CD4-positive, alpha-beta T cell (primary cell): ENCODE data around the gene SLAMF1. TPM values are rescaled to one million over a fixed set of nuclear protein-coding genes. Genes with fewer than 3 reads are reported as not detected.
"Not testable (repeated sequence)": the region's sequence is repeated elsewhere in the genome, so short reads cannot be mapped to it uniquely, and the experiment has no call there.

ENCODE experiments used
- ATAC-seq: fragments of 200-7000 bp; cut with Tn5 transposase; one replicate; pipeline ENCODE4 v1.10.0; 2022; ENCODE audit warnings: mild to moderate bottlenecking; ENCODE audit not compliant: poor library complexity
- CTCF ChIA-PET: fragments of 350-600 bp; sonication (Branson Sonifier 250); formaldehyde crosslinking; loops from one replicate; lab custom pipeline; 2021; ENCODE audit warnings: antibody characterized with exemption, inconsistent platforms; lab: Charles Lee
- POLR2A ChIA-PET: fragments of 350-600 bp; sonication (Branson Sonifier 250); formaldehyde crosslinking; loops from one replicate; lab custom pipeline; 2021; ENCODE audit warnings: antibody characterized with exemption, inconsistent platforms; lab: Charles Lee
- DNase-seq, 14 experiments: peaks; one replicate each; pipeline ENCODE4 v3.0.0-alpha.2; 2013 to 2020; ENCODE audit warnings: mixed read lengths in 2 of 14
- H3K27ac ChIP-seq, 2 donors: one replicate each; pipeline versions ENCODE4 v1.5.1 to v1.7.0; 2013; ENCODE audit warnings: low read length in 2 of 2, low read depth in 1 of 2, mild to moderate bottlenecking in 1 of 2
- H3K27me3 ChIP-seq, 2 experiments: 1 replicate in 1 of 2; 2 replicates in 1 of 2; pipeline versions ENCODE4 v1.6.1 to v1.7.0; 2013; ENCODE audit warnings: low read length in 2 of 2, control low read depth in 1 of 2, mild to moderate bottlenecking in 1 of 2, moderate library complexity in 1 of 2; ENCODE audit not compliant: insufficient read depth in 2 of 2, control insufficient read depth in 1 of 2
- H3K36me3 ChIP-seq: one replicate; pipeline ENCODE4 v1.6.1; 2013; ENCODE audit warnings: low read length, control low read depth; ENCODE audit not compliant: insufficient read depth
- H3K4me1 ChIP-seq: one replicate; pipeline ENCODE4 v1.6.1; 2013; ENCODE audit warnings: low read length, control low read depth; ENCODE audit not compliant: insufficient read depth
- H3K4me3 ChIP-seq: one replicate; pipeline ENCODE4 v1.5.1; 2013; ENCODE audit warnings: mild to moderate bottlenecking, low read length, moderate library complexity
- H3K9me3 ChIP-seq, 2 experiments: 1 replicate in 1 of 2; 2 replicates in 1 of 2; pipeline versions ENCODE4 v1.6.1 to v1.7.0; 2013; ENCODE audit warnings: low read length in 2 of 2, mild to moderate bottlenecking in 2 of 2, control low read depth in 1 of 2, moderate library complexity in 1 of 2; ENCODE audit not compliant: control insufficient read depth in 1 of 2, insufficient read depth in 1 of 2
- H3K27ac Mint-ChIP-seq: one replicate; pipeline ENCODE4 v1.8.0; 2020; ENCODE audit warnings: mixed read lengths
- H3K27me3 Mint-ChIP-seq: one replicate; pipeline ENCODE4 v1.8.0; 2021; ENCODE audit warnings: mixed read lengths
- H3K36me3 Mint-ChIP-seq: one replicate; pipeline ENCODE4 v1.8.0; 2021; ENCODE audit warnings: low read depth, mixed read lengths
- H3K4me1 Mint-ChIP-seq: one replicate; pipeline ENCODE4 v1.8.0; 2021; ENCODE audit warnings: low read depth, mixed read lengths
- H3K4me3 Mint-ChIP-seq: one replicate; pipeline ENCODE4 v1.8.0; 2020; ENCODE audit warnings: mild to moderate bottlenecking, mixed read lengths
- H3K9me3 Mint-ChIP-seq: one replicate; pipeline ENCODE4 v1.8.0; 2020; ENCODE audit warnings: mixed read lengths
- CTCF ChIP-seq: fragments of 200-600 bp; IDR thresholded peaks from one replicate; pipeline ENCODE4 v1.8.0; 2022; ENCODE audit warnings: antibody characterized with exemption, mild to moderate bottlenecking
- intact Hi-C, 2 experiments: fragments of 100-400 bp; cut with DNase I in 1 of 2; cut with micrococcal nuclease in 1 of 2; formaldehyde crosslinking; loops; one replicate each; pipeline versions ENCODE4 v1.15.1 to v1.9.0; 2023 to 2025; cut with DNase I, micrococcal nuclease
- total RNA-seq, 174 experiments: library from RNA in 2 of 174; stranded (reverse) in 2 of 174; gene quantifications; one replicate each; pipeline ENCODE4 v1.2.3 and lab custom pipeline; 2021 to 2026

Gene SLAMF1
- total RNA-seq, 2 experiments from 2014 or later = 39.4 to 39.8 TPM

GRCh38 chr1:160567341-160567740 lies 79.5 kb downstream of the SLAMF1 start:
- Histone ChIP-seq H3K4me1 (peaks cover 68% of the 10 kb centered on the region), H3K27me3 (no peaks in the 10 kb centered on the region), H3K9me3 (no peaks in the 10 kb centered on the region), H3K27ac (peak overlapping the region; percentile 66 to 76), H3K4me3 (no peak overlapping the region), H3K36me3 (peaks cover 24% of the 10 kb centered on the region)
- POLR2A ChIA-PET = interaction anchor here (12.1 kb wide), 1 partner anchor 10 kb away, joined by 189 read pairs; the partner anchor contains the start of gene CD84
- Mint-ChIP-seq H3K36me3 (peaks cover 73% of the 10 kb centered on the region), H3K27ac (peak overlapping the region; percentile 87), H3K4me3 (peak overlapping the region; percentile 62), H3K4me1 (peaks cover 83% of the 10 kb centered on the region), H3K9me3 (no peaks in the 10 kb centered on the region), H3K27me3 (no peaks in the 10 kb centered on the region)
- ATAC-seq (no peak), DNase-seq (no peak)
- CTCF ChIA-PET = interaction anchor here (1.5 kb wide), 2 partner anchors 9 to 17 kb away, joined by 4 to 5 read pairs; no protein-coding TSS in a partner anchor
- intact Hi-C loops = no loop called here
- TF ChIP-seq CTCF = no peak

- peaks cover 2% of the 10 kb centered on the region for H3K9me3 Mint-ChIP-seq
- DNase-seq (no peak), ATAC-seq (no peak)
- H3K36me3 Mint-ChIP-seq = peaks cover 76% of the 10 kb centered on the region
- H3K4me3 ChIP-seq = no peak overlapping the region
- peaks cover 22% of the 10 kb centered on the region for H3K36me3 ChIP-seq
- intact Hi-C loops = no loop called here
- peak overlapping the region; percentile 49 for H3K4me3 Mint-ChIP-seq
- no peaks in the 10 kb centered on the region for H3K27me3 ChIP-seq
- H3K27ac ChIP-seq = peak overlapping the region in 1 of 2 donors; percentile 35
- H3K4me1 ChIP-seq = peaks cover 62% of the 10 kb centered on the region
- H3K27ac Mint-ChIP-seq = peak overlapping the region; percentile 87
- POLR2A ChIA-PET = interaction anchor here (1.0 to 12.1 kb wide), 6 partner anchors 12 to 114 kb away, joined by 3 to 189 read pairs (median 4); partner anchors contain the start of genes CD84 and SLAMF6
- H3K9me3 ChIP-seq = no peaks in the 10 kb centered on the region
- CTCF ChIA-PET = interaction anchor here (1.0 to 2.2 kb wide), 4 partner anchors 10 to 97 kb away, joined by 3 to 13 read pairs (median 4); no protein-coding TSS in a partner anchor
- TF ChIP-seq CTCF = no peak
- H3K27me3 Mint-ChIP-seq = no peaks in the 10 kb centered on the region
- H3K4me1 Mint-ChIP-seq = peaks cover 84% of the 10 kb centered on the region
These were observed 81.3 kb downstream of the SLAMF1 start for GRCh38 chr1:160565564-160565963.

GRCh38 chr1:160563230-160563629 lies 83.6 kb downstream of the SLAMF1 start:
- Mint-ChIP-seq H3K27ac (peak overlapping the region; percentile 83), H3K36me3 (peaks cover 86% of the 10 kb centered on the region), H3K4me1 (peaks cover 88% of the 10 kb centered on the region)
- Histone ChIP-seq H3K4me1 (peaks cover 43% of the 10 kb centered on the region), H3K36me3 (peaks cover 22% of the 10 kb centered on the region)
- POLR2A ChIA-PET = interaction anchor here (0.7 to 12.1 kb wide), 4 partner anchors 9 to 35 kb away, joined by 3 to 189 read pairs (median 4); partner anchors contain the start of gene CD84
- H3K27me3 ChIP-seq, CTCF ChIA-PET, H3K4me3 Mint-ChIP-seq, H3K9me3 ChIP-seq, DNase-seq, H3K9me3 Mint-ChIP-seq, H3K27me3 Mint-ChIP-seq, ATAC-seq, H3K4me3 ChIP-seq, H3K27ac ChIP-seq, intact Hi-C loops: not testable (repeated sequence)

- CTCF ChIA-PET, H3K9me3 ChIP-seq, H3K9me3 Mint-ChIP-seq, H3K4me3 Mint-ChIP-seq, H3K27me3 ChIP-seq, DNase-seq, ATAC-seq, H3K27me3 Mint-ChIP-seq, H3K27ac ChIP-seq, H3K4me3 ChIP-seq, intact Hi-C loops: not testable (repeated sequence)
- POLR2A ChIA-PET = interaction anchor here (1.3 to 12.1 kb wide), 3 partner anchors 8 to 14 kb away, joined by 3 to 189 read pairs (median 5); partner anchors contain the start of gene CD84
- peak overlapping the region; percentile 83 for H3K27ac Mint-ChIP-seq
- H3K36me3 Mint-ChIP-seq = peaks cover 81% of the 10 kb centered on the region
- peaks cover 43% of the 10 kb centered on the region for H3K4me1 ChIP-seq
- H3K36me3 ChIP-seq = peaks cover 22% of the 10 kb centered on the region
- peaks cover 86% of the 10 kb centered on the region for H3K4me1 Mint-ChIP-seq
These were observed 84.1 kb downstream of the SLAMF1 start for GRCh38 chr1:160562745-160563144.
